ENCODE results near the gene ZCCHC17. TPM values are rescaled to one million over a fixed set of nuclear protein-coding genes. Genes with fewer than 3 reads are reported as not detected.

The ZCCHC17 gene
- total and polyA plus RNA-seq, 2 experiments from 2014 or later, result 25.9 to 44.3 TPM

DNA sequence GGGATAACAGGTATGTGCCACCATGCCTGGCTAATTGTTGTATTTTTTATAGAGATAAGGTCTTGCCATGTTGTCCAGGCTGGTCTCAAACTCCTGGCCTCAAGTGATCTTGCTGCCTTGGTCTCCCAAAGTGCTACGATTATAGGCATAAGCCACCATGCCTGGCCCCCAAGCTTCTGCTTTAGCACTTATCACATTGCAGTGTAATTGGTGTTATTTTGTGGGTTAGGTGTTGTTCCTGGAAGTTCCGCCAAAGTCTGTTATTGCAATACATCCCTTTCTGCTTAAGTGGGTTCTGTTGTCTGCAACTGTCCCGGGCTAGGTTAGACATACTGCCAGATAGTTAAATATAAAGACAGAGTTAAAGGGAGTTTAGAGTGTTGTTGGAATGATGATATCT lies 3.4 kb downstream of the ZCCHC17 start:
- H3K27me3 ChIP-seq, result no peaks in the 10 kb centered on the region
- 92% methylated on average over 3 of the region's 3 CpGs for WGBS (ENCODE audit: low lambda C conversion rate, missing lambda C conversion rate)
- no peaks in the 10 kb centered on the region for H3K36me3 ChIP-seq (replicated peaks; ENCODE audit: insufficient read depth, low read depth)
- no peak overlapping the region for H2AFZ ChIP-seq
- peaks cover 9% of the 10 kb centered on the region for H3K4me1 ChIP-seq (ENCODE audit: insufficient read depth)
- no peaks in the 10 kb centered on the region for H3K9me3 ChIP-seq (ENCODE audit: low read depth)
- H3K9me2 ChIP-seq (replicated peaks; ENCODE audit: insufficient read depth), result no peaks in the 10 kb centered on the region
- no peak overlapping the region for H3K4me2 ChIP-seq
- H3K27ac ChIP-seq, result no peak overlapping the region
- H3K4me3 ChIP-seq, result no peak overlapping the region
- H4K20me1 ChIP-seq (ENCODE audit: insufficient read depth, poor library complexity, severe bottlenecking), result no peaks in the 10 kb centered on the region
- H3K79me2 ChIP-seq, result peaks cover 79% of the 10 kb centered on the region
- no peak for DNase-seq (ENCODE audit: low spot score)
- TF ChIP-seq EZH2phosphoT487 (IDR thresholded peaks at IDR 0.05; ENCODE audit: low read depth, severe bottlenecking, unreplicated experiment) (no peak), EZH2 (IDR thresholded peaks at IDR 0.05; ENCODE audit: borderline replicate concordance) (no peak)
- TF ChIP-seq, protein P1, sequence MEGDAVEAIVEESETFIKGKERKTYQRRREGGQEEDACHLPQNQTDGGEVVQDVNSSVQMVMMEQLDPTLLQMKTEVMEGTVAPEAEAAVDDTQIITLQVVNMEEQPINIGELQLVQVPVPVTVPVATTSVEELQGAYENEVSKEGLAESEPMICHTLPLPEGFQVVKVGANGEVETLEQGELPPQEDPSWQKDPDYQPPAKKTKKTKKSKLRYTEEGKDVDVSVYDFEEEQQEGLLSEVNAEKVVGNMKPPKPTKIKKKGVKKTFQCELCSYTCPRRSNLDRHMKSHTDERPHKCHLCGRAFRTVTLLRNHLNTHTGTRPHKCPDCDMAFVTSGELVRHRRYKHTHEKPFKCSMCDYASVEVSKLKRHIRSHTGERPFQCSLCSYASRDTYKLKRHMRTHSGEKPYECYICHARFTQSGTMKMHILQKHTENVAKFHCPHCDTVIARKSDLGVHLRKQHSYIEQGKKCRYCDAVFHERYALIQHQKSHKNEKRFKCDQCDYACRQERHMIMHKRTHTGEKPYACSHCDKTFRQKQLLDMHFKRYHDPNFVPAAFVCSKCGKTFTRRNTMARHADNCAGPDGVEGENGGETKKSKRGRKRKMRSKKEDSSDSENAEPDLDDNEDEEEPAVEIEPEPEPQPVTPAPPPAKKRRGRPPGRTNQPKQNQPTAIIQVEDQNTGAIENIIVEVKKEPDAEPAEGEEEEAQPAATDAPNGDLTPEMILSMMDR (IDR thresholded peaks at IDR 0.05; ENCODE audit: poor library complexity), result no peak

DNA sequence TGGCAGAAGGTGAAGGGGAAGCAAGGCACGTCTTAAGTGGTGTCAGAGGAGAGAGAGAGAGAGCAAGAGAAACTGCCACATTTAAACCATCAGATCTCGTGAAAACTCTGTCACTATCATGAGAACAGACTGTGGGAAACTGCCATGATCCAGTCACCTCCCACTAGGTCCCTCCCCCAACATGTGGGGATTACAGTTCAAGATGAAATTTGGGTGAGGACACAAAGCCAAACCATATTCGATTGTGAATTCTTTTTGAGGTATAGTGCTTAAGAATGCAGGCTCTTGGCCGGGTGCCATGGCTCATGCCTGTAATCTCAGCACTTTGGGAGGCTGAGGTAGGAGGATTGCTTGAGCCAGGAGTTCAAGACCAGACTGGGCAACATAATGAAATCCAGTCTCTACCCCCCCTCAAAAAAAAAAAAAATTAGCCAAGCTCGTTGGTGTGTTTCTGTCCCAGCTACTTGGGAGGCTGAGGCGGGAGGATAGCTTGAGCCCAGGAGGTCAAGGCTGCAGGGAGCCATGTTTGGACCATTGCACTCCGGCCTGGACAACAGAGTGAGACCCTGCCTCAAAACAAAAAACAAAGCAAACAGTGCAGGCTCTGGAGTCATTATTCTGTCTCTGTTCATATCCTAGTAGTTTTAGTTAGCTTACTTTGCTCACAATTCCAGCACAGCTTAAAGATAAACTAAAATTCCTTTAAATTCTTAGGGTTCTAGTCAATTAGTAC lies 6.0 kb downstream of the ZCCHC17 start:
- Histone ChIP-seq H3K4me2 (no peak overlapping the region), H3K79me2 (peaks cover 75% of the 10 kb centered on the region), H3K36me3 (replicated peaks; ENCODE audit: insufficient read depth, low read depth) (no peaks in the 10 kb centered on the region), H3K9me3 (ENCODE audit: low read depth) (no peaks in the 10 kb centered on the region), H2AFZ (no peak overlapping the region), H3K9me2 (replicated peaks; ENCODE audit: insufficient read depth) (no peaks in the 10 kb centered on the region), H4K20me1 (ENCODE audit: insufficient read depth, poor library complexity, severe bottlenecking) (no peaks in the 10 kb centered on the region), H3K27ac (no peak overlapping the region), H3K4me1 (ENCODE audit: insufficient read depth) (peaks cover 8% of the 10 kb centered on the region), H3K4me3 (no peak overlapping the region), H3K27me3 (no peaks in the 10 kb centered on the region)
- TF ChIP-seq EZH2phosphoT487 (IDR thresholded peaks at IDR 0.05; ENCODE audit: low read depth, severe bottlenecking, unreplicated experiment), result no peak
- no peak for DNase-seq (ENCODE audit: low spot score)
- 96% methylated on average over 7 of the region's 7 CpGs for WGBS (ENCODE audit: low lambda C conversion rate, missing lambda C conversion rate)

DNA sequence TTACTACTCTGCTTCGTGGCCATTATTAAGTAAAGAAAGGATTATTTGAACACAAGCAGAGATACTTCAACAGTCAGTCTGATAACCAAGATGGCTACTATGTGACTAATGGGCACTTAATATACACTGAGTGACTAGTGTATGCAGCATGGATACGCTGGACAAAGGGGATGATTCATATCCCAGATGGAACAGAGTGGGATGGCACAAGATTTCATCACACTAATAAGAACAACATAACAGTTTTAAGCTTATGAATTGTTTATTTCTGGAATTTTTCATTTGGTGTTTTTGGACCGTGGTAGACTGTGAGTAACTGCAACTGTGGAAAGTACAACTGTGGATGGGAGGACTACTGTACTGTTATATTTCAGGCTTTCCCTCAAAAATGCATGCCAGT lies 9.4 kb downstream of the ZCCHC17 start:
- H3K4me1 ChIP-seq (ENCODE audit: insufficient read depth), result no peaks in the 10 kb centered on the region
- TF ChIP-seq, protein P1 (IDR thresholded peaks at IDR 0.05; ENCODE audit: poor library complexity), result no peak
- TF ChIP-seq EZH2phosphoT487 (IDR thresholded peaks at IDR 0.05; ENCODE audit: low read depth, severe bottlenecking, unreplicated experiment) (no peak), EZH2 (IDR thresholded peaks at IDR 0.05; ENCODE audit: borderline replicate concordance) (no peak)
- no peaks in the 10 kb centered on the region for H3K9me3 ChIP-seq (ENCODE audit: low read depth)
- H4K20me1 ChIP-seq (ENCODE audit: insufficient read depth, poor library complexity, severe bottlenecking), result no peaks in the 10 kb centered on the region
- H3K9me2 ChIP-seq (replicated peaks; ENCODE audit: insufficient read depth), result no peaks in the 10 kb centered on the region
- peaks cover 43% of the 10 kb centered on the region for H3K79me2 ChIP-seq
- H3K4me2 ChIP-seq, result no peak overlapping the region
- no peaks in the 10 kb centered on the region for H3K36me3 ChIP-seq (replicated peaks; ENCODE audit: insufficient read depth, low read depth)
- no peak overlapping the region for H3K4me3 ChIP-seq
- no peaks in the 10 kb centered on the region for H3K27me3 ChIP-seq
- peak; percentile 18 for DNase-seq (ENCODE audit: low spot score)
- peak overlapping the region; percentile 16 for H3K27ac ChIP-seq
- 88% methylated on average over 3 of the region's 3 CpGs for WGBS (ENCODE audit: low lambda C conversion rate, missing lambda C conversion rate)
- H2AFZ ChIP-seq, result no peak overlapping the region

DNA sequence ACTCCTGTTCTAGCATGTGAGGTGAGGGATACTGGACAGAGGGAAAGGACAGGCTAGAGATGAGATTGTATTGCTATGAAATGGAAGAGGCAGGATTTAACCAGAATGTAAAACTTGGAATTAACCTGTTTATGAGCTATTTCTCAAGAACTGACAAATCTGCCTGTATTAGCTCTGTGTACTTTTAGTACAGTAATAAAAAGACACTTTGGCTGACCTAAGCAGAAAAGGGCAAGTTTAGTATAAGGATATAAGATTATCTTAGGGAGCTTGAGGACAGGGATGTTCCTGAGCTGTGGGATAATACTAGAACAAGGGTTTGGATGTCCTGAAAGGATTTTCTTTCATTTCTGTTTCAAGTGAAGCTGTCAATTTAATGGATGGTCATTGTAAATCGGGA lies 11.2 kb downstream of the ZCCHC17 start:
- Histone ChIP-seq H3K27ac (no peak overlapping the region), H3K79me2 (peaks cover 26% of the 10 kb centered on the region), H2AFZ (no peak overlapping the region), H3K4me3 (no peak overlapping the region), H3K36me3 (replicated peaks; ENCODE audit: insufficient read depth, low read depth) (no peaks in the 10 kb centered on the region), H3K4me2 (no peak overlapping the region), H3K4me1 (ENCODE audit: insufficient read depth) (no peaks in the 10 kb centered on the region), H3K9me3 (ENCODE audit: low read depth) (no peaks in the 10 kb centered on the region), H3K9me2 (replicated peaks; ENCODE audit: insufficient read depth) (no peaks in the 10 kb centered on the region), H3K27me3 (no peaks in the 10 kb centered on the region), H4K20me1 (ENCODE audit: insufficient read depth, poor library complexity, severe bottlenecking) (no peaks in the 10 kb centered on the region)
- 0% methylated on average over 1 of the region's 1 CpG for WGBS (ENCODE audit: low lambda C conversion rate, missing lambda C conversion rate)
- DNase-seq (ENCODE audit: low spot score), result no peak
- TF ChIP-seq, protein P1 (IDR thresholded peaks at IDR 0.05; ENCODE audit: poor library complexity), result no peak
- TF ChIP-seq EZH2 (IDR thresholded peaks at IDR 0.05; ENCODE audit: borderline replicate concordance) (no peak), EZH2phosphoT487 (IDR thresholded peaks at IDR 0.05; ENCODE audit: low read depth, severe bottlenecking, unreplicated experiment) (no peak)
